Neuronal stem cell (in vitro differentiated cells): ENCODE measurements around the gene GPC1.

Experiments used
- DNase-seq: peaks from one replicate; pipeline ENCODE4 v3.0.0-alpha.2; 2013; ENCODE audit warnings: low spot score
- H2AFZ ChIP-seq: one replicate; pipeline ENCODE4 v1.6.1; 2013; ENCODE audit warnings: mild to moderate bottlenecking, low read length, inconsistent platforms
- H2AK5ac ChIP-seq: 2 replicates; pipeline ENCODE4 v1.6.1; 2013; ENCODE audit warnings: low read depth, mild to moderate bottlenecking, inconsistent platforms, low read length, moderate library complexity, mixed read lengths
- H2BK120ac ChIP-seq: 2 replicates; pipeline ENCODE4 v1.6.1; 2013; ENCODE audit warnings: low read depth, mild to moderate bottlenecking, inconsistent platforms, low read length, moderate library complexity, mixed read lengths
- H2BK12ac ChIP-seq: one replicate; pipeline ENCODE4 v1.6.1; 2013; ENCODE audit warnings: low read length, inconsistent platforms
- H2BK15ac ChIP-seq: 2 replicates; pipeline ENCODE4 v1.6.1; 2013; ENCODE audit warnings: mild to moderate bottlenecking, low read length, inconsistent platforms, mixed read lengths
- H2BK5ac ChIP-seq: one replicate; pipeline ENCODE4 v1.6.1; 2013; ENCODE audit warnings: inconsistent platforms, mild to moderate bottlenecking, low read length, moderate library complexity
- H3K14ac ChIP-seq: one replicate; pipeline ENCODE4 v1.6.1; 2013; ENCODE audit warnings: low read length, inconsistent platforms
- H3K18ac ChIP-seq: 2 replicates; pipeline ENCODE4 v1.6.1; 2013; ENCODE audit warnings: low read length, inconsistent platforms
- H3K23ac ChIP-seq: 2 replicates; pipeline ENCODE4 v1.6.1; 2013; ENCODE audit warnings: low read depth, mild to moderate bottlenecking, mixed read lengths, low read length, inconsistent platforms; ENCODE audit not compliant: poor library complexity
- H3K27ac ChIP-seq: replicated peaks from 3 replicates; pipeline ENCODE4 v1.5.1; 2013; ENCODE audit warnings: low read length, inconsistent platforms
- H3K27me3 ChIP-seq, 3 experiments: 2 replicates each; pipeline ENCODE4 v1.6.1; 2013; ENCODE audit warnings: low read length in 3 of 3, mild to moderate bottlenecking in 2 of 3, inconsistent platforms in 1 of 3, low read depth in 1 of 3, mixed read lengths in 1 of 3, moderate library complexity in 1 of 3; ENCODE audit not compliant: control insufficient read depth in 3 of 3, insufficient read depth in 3 of 3
- H3K36me3 ChIP-seq, 2 donors: replicated peaks in 1 of 2; 2 replicates each; pipeline ENCODE4 v1.6.1; 2013; ENCODE audit warnings: low read length in 2 of 2; ENCODE audit not compliant: control insufficient read depth in 2 of 2, insufficient read depth in 2 of 2
- H3K4ac ChIP-seq: 2 replicates; pipeline ENCODE4 v1.6.1; 2013; ENCODE audit warnings: inconsistent platforms, mild to moderate bottlenecking, low read length, moderate library complexity
- H3K4me1 ChIP-seq, 2 donors: 1 replicate in 1 of 2; 2 replicates in 1 of 2; pipeline ENCODE4 v1.6.1; 2013; ENCODE audit warnings: low read length in 2 of 2, low read depth in 1 of 2; ENCODE audit not compliant: control insufficient read depth in 2 of 2, insufficient read depth in 1 of 2
- H3K4me2 ChIP-seq: one replicate; pipeline ENCODE4 v1.6.1; 2013; ENCODE audit warnings: mild to moderate bottlenecking, low read length, inconsistent platforms; ENCODE audit not compliant: insufficient read depth, poor library complexity, severe bottlenecking
- H3K4me3 ChIP-seq, 2 donors: 2 replicates each; pipeline ENCODE4 v1.5.1; 2013; ENCODE audit warnings: low read length in 2 of 2, mild to moderate bottlenecking in 2 of 2, inconsistent platforms in 1 of 2, moderate library complexity in 1 of 2
- H3K79me1 ChIP-seq: one replicate; pipeline ENCODE4 v1.6.1; 2013; ENCODE audit warnings: low read depth, mild to moderate bottlenecking, inconsistent platforms, low read length, moderate library complexity
- H3K9ac ChIP-seq: one replicate; pipeline ENCODE4 v1.6.1; 2013; ENCODE audit warnings: mild to moderate bottlenecking, low read depth, low read length, inconsistent platforms; ENCODE audit not compliant: poor library complexity
- H3K9me3 ChIP-seq, 2 donors: replicated peaks in 1 of 2; 2 replicates each; pipeline versions ENCODE3 to v1.6.1; 2013; ENCODE audit warnings: low read length in 2 of 2, mild to moderate bottlenecking in 2 of 2, inconsistent platforms in 1 of 2, low read depth in 1 of 2, mixed read lengths in 1 of 2, moderate library complexity in 1 of 2; ENCODE audit not compliant: control insufficient read depth in 2 of 2, insufficient read depth in 1 of 2
- H4K8ac ChIP-seq: one replicate; pipeline ENCODE4 v1.6.1; 2013; ENCODE audit warnings: low read depth, mild to moderate bottlenecking, inconsistent platforms, low read length, moderate library complexity
- H4K91ac ChIP-seq: one replicate; pipeline ENCODE4 v1.6.1; 2013; ENCODE audit warnings: low read length, low read depth, mild to moderate bottlenecking, inconsistent platforms; ENCODE audit not compliant: poor library complexity
- WGBS, 2 donors: extraction: QIAGEN DNeasy Blood & Tissue Kit; methylation state at CpG; one replicate each; pipeline ENCODE4 v1.1.7; 2013; ENCODE audit warnings: missing lambda C conversion rate in 2 of 2, mixed read lengths in 1 of 2; ENCODE audit not compliant: insufficient read length in 2 of 2, insufficient replicate concordance in 1 of 2; ENCODE audit errors: extremely low coverage in 2 of 2; 5-methylcytosine and 5-hydroxymethylcytosine counted together

GPC1 gene

GRCh38 chr2:240387669-240388358 is 47.6 kb upstream of the GPC1 start:
- no peak for DNase-seq
- Histone ChIP-seq H3K4me2 (no peak overlapping the region), H4K8ac (no peak overlapping the region), H3K9ac (no peak overlapping the region), H3K4me3 (no peak overlapping the region), H4K91ac (no peak overlapping the region), H3K27ac (no peak overlapping the region), H3K4me1 (peaks cover 0 to 2% of the 10 kb centered on the region in 2 donors), H3K79me1 (no peaks in the 10 kb centered on the region), H3K18ac (peak overlapping the region; percentile 52), H3K23ac (no peak overlapping the region), H2BK15ac (peak overlapping the region; percentile 84), H3K4ac (no peak overlapping the region), H2BK120ac (no peak overlapping the region), H2AK5ac (peak overlapping the region; percentile 29), H2BK12ac (no peak overlapping the region), H2BK5ac (no peak overlapping the region), H3K27me3 (no peaks in the 10 kb centered on the region), H3K14ac (peak overlapping the region; percentile 17), H3K9me3 (peaks cover 0 to 3% of the 10 kb centered on the region in 2 donors), H3K36me3 (no peaks in the 10 kb centered on the region), H2AFZ (no peak overlapping the region)
- no CpG with 5 or more reads among the region's 16 CpGs for WGBS, 2 donors

GRCh38 chr2:240388471-240389301 is 46.8 kb upstream of the GPC1 start:
- H3K9ac ChIP-seq, result peak overlapping the region; percentile 40
- H3K79me1 ChIP-seq, result no peaks in the 10 kb centered on the region
- H3K23ac ChIP-seq, result no peak overlapping the region
- H3K9me3 ChIP-seq, result peaks cover 0 to 3% of the 10 kb centered on the region in 2 donors
- no peaks in the 10 kb centered on the region for H3K27me3 ChIP-seq
- peak overlapping the region; percentile 76 for H3K4ac ChIP-seq
- H3K36me3 ChIP-seq, result no peaks in the 10 kb centered on the region
- no peak for DNase-seq
- peak overlapping the region; percentile 78 for H3K14ac ChIP-seq
- H2BK5ac ChIP-seq, result peak overlapping the region; percentile 63
- no peak overlapping the region for H3K4me3 ChIP-seq
- H3K18ac ChIP-seq, result peak overlapping the region; percentile 87
- H4K8ac ChIP-seq, result no peak overlapping the region
- H2BK120ac ChIP-seq, result no peak overlapping the region
- H3K4me2 ChIP-seq, result no peak overlapping the region
- H2AK5ac ChIP-seq, result peak overlapping the region; percentile 80
- H4K91ac ChIP-seq, result no peak overlapping the region
- no peak overlapping the region for H3K27ac ChIP-seq
- H2BK12ac ChIP-seq, result peak overlapping the region; percentile 93
- H3K4me1 ChIP-seq, result peaks cover 0 to 2% of the 10 kb centered on the region in 2 donors
- peak overlapping the region; percentile 84 for H2BK15ac ChIP-seq
- H2AFZ ChIP-seq, result no peak overlapping the region
- no CpG with 5 or more reads among the region's 21 CpGs for WGBS, 2 donors

GRCh38 chr2:240389302-240389805 is 46.1 kb upstream of the GPC1 start:
- H3K18ac ChIP-seq, result peak overlapping the region; percentile 87
- H3K36me3 ChIP-seq, result no peaks in the 10 kb centered on the region
- no peak overlapping the region for H3K4ac ChIP-seq
- H2BK5ac ChIP-seq, result peak overlapping the region; percentile 63
- no peak overlapping the region for H3K14ac ChIP-seq
- no CpG with 5 or more reads among the region's 6 CpGs for WGBS, 2 donors
- H4K8ac ChIP-seq, result no peak overlapping the region
- H3K4me1 ChIP-seq, result peaks cover 0 to 2% of the 10 kb centered on the region in 2 donors
- peak overlapping the region; percentile 84 for H2BK15ac ChIP-seq
- H3K79me1 ChIP-seq, result no peaks in the 10 kb centered on the region
- peak overlapping the region; percentile 93 for H2BK12ac ChIP-seq
- H2AK5ac ChIP-seq, result peak overlapping the region; percentile 80
- no peaks in the 10 kb centered on the region for H3K9me3 ChIP-seq
- DNase-seq, result no peak
- H3K27ac ChIP-seq, result no peak overlapping the region
- peak overlapping the region; percentile 40 for H3K9ac ChIP-seq
- no peak overlapping the region for H4K91ac ChIP-seq
- H3K4me3 ChIP-seq, result no peak overlapping the region
- no peak overlapping the region for H2AFZ ChIP-seq
- no peaks in the 10 kb centered on the region for H3K27me3 ChIP-seq
- H3K4me2 ChIP-seq, result no peak overlapping the region
- no peak overlapping the region for H3K23ac ChIP-seq
- H2BK120ac ChIP-seq, result no peak overlapping the region
